ENCODE results near the gene LARGE1.
"Not testable (repeated sequence)": the region's sequence is repeated elsewhere in the genome, so short reads cannot be mapped to it uniquely, and the experiment has no call there.

LARGE1 gene

GRCh38 chr22:33380789-33381530 lies 539.3 kb downstream of the LARGE1 start:
- Mint-ChIP-seq H3K36me3 (peaks cover 6% of the 10 kb centered on the region), H3K27ac (no peak overlapping the region), H3K4me3 (no peak overlapping the region), H3K4me1 (no peaks in the 10 kb centered on the region), H3K9me3 (peaks cover 16% of the 10 kb centered on the region)
- ATAC-seq, result peak; percentile 36
- DNase-seq (ENCODE audit: low spot score in 2 of 2), result no peak

GRCh38 chr22:33379836-33380235 lies 540.4 kb downstream of the LARGE1 start:
- ATAC-seq (no peak), DNase-seq (ENCODE audit: low spot score in 2 of 2) (no peak)
- H3K9me3 Mint-ChIP-seq, result peaks cover 16% of the 10 kb centered on the region
- no peak overlapping the region for H3K4me3 Mint-ChIP-seq
- H3K27ac Mint-ChIP-seq, result no peak overlapping the region
- H3K36me3 Mint-ChIP-seq, result peaks cover 6% of the 10 kb centered on the region
- no peaks in the 10 kb centered on the region for H3K4me1 Mint-ChIP-seq

- Mint-ChIP-seq H3K4me1 (no peaks in the 10 kb centered on the region), H3K4me3 (no peak overlapping the region), H3K9me3 (peaks cover 10% of the 10 kb centered on the region), H3K36me3 (no peaks in the 10 kb centered on the region), H3K27ac (no peak overlapping the region)
- no peak for ATAC-seq
- DNase-seq (ENCODE audit: low spot score in 2 of 2), result no peak
Measured at GRCh38 chr22:33372875-33373274, 547.4 kb downstream of the LARGE1 start.

- not testable (repeated sequence) for H3K4me1 Mint-ChIP-seq; ATAC-seq; H3K9me3 Mint-ChIP-seq; DNase-seq (ENCODE audit: low spot score in 2 of 2); H3K4me3 Mint-ChIP-seq; H3K36me3 Mint-ChIP-seq; H3K27ac Mint-ChIP-seq
Measured at GRCh38 chr22:33363256-33363655, 557.0 kb downstream of the LARGE1 start.

DNA sequence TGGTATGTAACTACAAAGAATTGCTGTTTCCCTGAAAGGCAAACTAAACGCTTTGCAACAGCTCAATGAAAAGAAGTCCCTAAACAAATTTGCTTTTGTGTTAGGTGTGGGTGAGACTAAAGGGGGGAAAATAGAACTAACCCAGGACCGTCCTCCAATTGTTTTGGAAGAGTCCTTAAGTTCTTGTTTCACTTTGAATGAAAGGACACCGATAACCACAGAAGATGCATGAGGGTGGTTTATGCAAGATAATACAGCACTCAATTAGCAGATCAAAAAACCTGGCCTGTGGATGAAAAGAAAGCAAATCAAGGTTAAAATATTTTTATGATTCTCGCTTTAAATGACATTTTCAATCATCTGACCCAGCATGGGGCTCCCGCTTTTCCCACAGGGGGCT lies 557.6 kb downstream of the LARGE1 start:
- ATAC-seq (no peak), DNase-seq (ENCODE audit: low spot score in 2 of 2) (no peak)
- Mint-ChIP-seq H3K4me1 (no peaks in the 10 kb centered on the region), H3K4me3 (no peak overlapping the region), H3K36me3 (no peaks in the 10 kb centered on the region), H3K9me3 (peaks cover 2% of the 10 kb centered on the region), H3K27ac (no peak overlapping the region)

- Mint-ChIP-seq H3K36me3 (no peaks in the 10 kb centered on the region), H3K9me3 (peaks cover 2% of the 10 kb centered on the region), H3K4me1 (no peaks in the 10 kb centered on the region), H3K4me3 (no peak overlapping the region), H3K27ac (no peak overlapping the region)
- no peak for DNase-seq (ENCODE audit: low spot score in 2 of 2)
- no peak for ATAC-seq
Measured at GRCh38 chr22:33361581-33361980, 558.7 kb downstream of the LARGE1 start.

DNA sequence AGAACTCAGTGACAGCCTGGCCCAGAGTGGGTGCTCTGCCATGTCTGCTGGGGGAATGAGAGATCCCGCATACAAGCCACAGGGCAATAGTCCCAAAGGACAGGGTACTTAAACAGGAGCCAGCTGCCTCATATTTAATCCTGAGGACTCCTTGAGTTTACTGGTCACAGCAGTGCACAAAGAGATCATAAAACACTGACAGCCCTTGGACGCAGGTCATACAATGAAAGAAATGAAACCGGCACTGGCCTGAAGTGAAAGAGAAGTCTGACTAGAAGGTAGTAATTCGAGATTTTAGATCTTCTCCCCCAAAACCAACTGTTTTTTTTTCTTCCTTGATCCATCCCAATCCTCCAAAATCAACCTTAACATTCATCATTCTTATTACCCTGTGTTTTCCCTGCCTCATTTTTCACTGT lies 562.3 kb downstream of the LARGE1 start:
- no peaks in the 10 kb centered on the region for H3K36me3 Mint-ChIP-seq
- H3K4me3 Mint-ChIP-seq, result no peak overlapping the region
- H3K27ac Mint-ChIP-seq, result no peak overlapping the region
- no peak for DNase-seq (ENCODE audit: low spot score in 2 of 2)
- no peaks in the 10 kb centered on the region for H3K4me1 Mint-ChIP-seq
- H3K9me3 Mint-ChIP-seq, result no peaks in the 10 kb centered on the region
- no peak for ATAC-seq

GRCh38 chr22:33354928-33355327 lies 565.3 kb downstream of the LARGE1 start:
- Mint-ChIP-seq H3K36me3 (no peaks in the 10 kb centered on the region), H3K4me3 (no peak overlapping the region), H3K27ac (no peak overlapping the region), H3K4me1 (no peaks in the 10 kb centered on the region), H3K9me3 (no peaks in the 10 kb centered on the region)
- ATAC-seq (no peak), DNase-seq (ENCODE audit: low spot score in 2 of 2) (no peak)

- H3K4me1 Mint-ChIP-seq, result no peaks in the 10 kb centered on the region
- H3K36me3 Mint-ChIP-seq, result no peaks in the 10 kb centered on the region
- H3K9me3 Mint-ChIP-seq, result peaks cover 5% of the 10 kb centered on the region
- DNase-seq (ENCODE audit: low spot score in 2 of 2) (no peak), ATAC-seq (no peak)
- H3K4me3 Mint-ChIP-seq, result no peak overlapping the region
- H3K27ac Mint-ChIP-seq, result no peak overlapping the region
Measured at GRCh38 chr22:33353502-33353901, 566.8 kb downstream of the LARGE1 start.

- no peak for ATAC-seq
- Mint-ChIP-seq H3K36me3 (no peaks in the 10 kb centered on the region), H3K4me3 (no peak overlapping the region), H3K27ac (no peak overlapping the region), H3K9me3 (peaks cover 6% of the 10 kb centered on the region), H3K4me1 (no peaks in the 10 kb centered on the region)
- no peak for DNase-seq (ENCODE audit: low spot score in 2 of 2)
Measured at GRCh38 chr22:33352768-33353167, 567.5 kb downstream of the LARGE1 start.

DNA sequence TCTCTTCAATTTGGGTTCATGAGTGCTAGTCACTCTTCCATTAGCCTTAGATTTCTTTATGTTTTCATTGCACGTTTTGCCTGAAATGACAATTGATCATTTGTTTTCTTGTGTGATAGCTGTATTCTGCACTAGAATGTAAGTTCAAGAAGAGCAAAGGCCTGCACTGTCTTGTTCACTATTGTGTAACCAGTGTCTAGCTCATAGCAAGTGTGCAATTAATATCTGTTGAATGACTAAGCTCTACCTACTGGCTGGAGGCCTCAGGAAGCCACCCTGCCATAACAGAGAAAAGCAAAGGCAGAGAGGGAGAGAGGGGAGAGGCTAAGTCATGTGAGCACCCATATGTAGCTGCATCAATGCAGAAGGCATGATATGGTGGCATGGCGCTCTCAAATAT lies 569.3 kb downstream of the LARGE1 start:
- Mint-ChIP-seq H3K27ac (no peak overlapping the region), H3K36me3 (no peaks in the 10 kb centered on the region), H3K4me3 (no peak overlapping the region), H3K4me1 (no peaks in the 10 kb centered on the region), H3K9me3 (peaks cover 8% of the 10 kb centered on the region)
- DNase-seq (ENCODE audit: low spot score in 2 of 2) (no peak), ATAC-seq (no peak)

DNA sequence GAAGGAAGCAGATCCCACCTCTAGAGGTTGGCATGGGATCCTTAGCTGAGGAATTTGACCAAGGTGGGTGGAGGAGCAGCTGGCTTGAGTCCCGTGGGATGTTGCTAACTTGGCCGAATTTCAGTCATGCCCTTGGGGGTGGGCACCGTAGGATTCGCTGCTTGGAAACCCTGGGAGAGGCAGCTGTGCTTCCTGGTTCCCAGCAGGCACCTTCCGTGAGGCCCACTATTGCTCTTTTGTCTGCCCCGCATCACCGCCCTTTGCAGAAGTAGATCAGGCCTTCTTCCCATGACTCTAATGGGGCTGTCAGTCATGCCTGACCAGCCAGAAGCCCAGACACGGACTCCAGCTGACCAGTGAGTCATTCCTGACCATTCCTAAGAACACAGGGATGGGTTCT lies 569.8 kb downstream of the LARGE1 start:
- H3K4me1 Mint-ChIP-seq, result no peaks in the 10 kb centered on the region
- DNase-seq (ENCODE audit: low spot score in 2 of 2) (no peak), ATAC-seq (no peak)
- no peaks in the 10 kb centered on the region for H3K36me3 Mint-ChIP-seq
- H3K27ac Mint-ChIP-seq, result no peak overlapping the region
- no peak overlapping the region for H3K4me3 Mint-ChIP-seq
- H3K9me3 Mint-ChIP-seq, result peaks cover 8% of the 10 kb centered on the region

- DNase-seq (ENCODE audit: low spot score in 2 of 2) (no peak), ATAC-seq (no peak)
- Mint-ChIP-seq H3K36me3 (no peaks in the 10 kb centered on the region), H3K4me1 (no peaks in the 10 kb centered on the region), H3K9me3 (peaks cover 8% of the 10 kb centered on the region), H3K27ac (no peak overlapping the region), H3K4me3 (no peak overlapping the region)
Measured at GRCh38 chr22:33347002-33347401, 573.3 kb downstream of the LARGE1 start.

- H3K36me3 Mint-ChIP-seq, result no peaks in the 10 kb centered on the region
- DNase-seq (ENCODE audit: low spot score in 2 of 2), result no peak
- no peaks in the 10 kb centered on the region for H3K4me1 Mint-ChIP-seq
- H3K27ac Mint-ChIP-seq, result no peak overlapping the region
- no peak for ATAC-seq
- H3K4me3 Mint-ChIP-seq, result no peak overlapping the region
- H3K9me3 Mint-ChIP-seq, result no peaks in the 10 kb centered on the region
Measured at GRCh38 chr22:33341611-33342010, 578.7 kb downstream of the LARGE1 start.

DNA sequence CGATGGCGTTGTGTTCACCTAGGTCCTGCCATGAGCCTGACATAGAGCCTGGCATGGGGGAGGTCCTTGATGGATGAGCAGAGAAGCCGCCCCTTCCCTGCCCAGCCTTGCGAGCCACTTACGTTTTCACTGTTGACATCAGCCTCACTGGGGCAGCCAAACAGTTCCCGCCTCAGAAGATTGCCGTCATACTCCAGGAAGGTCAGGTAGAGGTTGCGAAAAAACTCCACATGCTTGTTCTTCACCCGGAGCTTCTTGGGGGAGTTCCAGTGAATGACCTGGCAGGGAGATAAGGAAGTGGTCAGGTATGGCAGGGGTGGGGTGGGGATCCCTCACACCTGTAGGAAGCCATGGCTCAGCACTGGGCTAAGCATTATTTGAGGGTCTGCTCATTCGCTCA lies 582.8 kb downstream of the LARGE1 start:
- H3K9me3 Mint-ChIP-seq, result no peaks in the 10 kb centered on the region
- ATAC-seq, result no peak
- H3K36me3 Mint-ChIP-seq, result no peaks in the 10 kb centered on the region

DNA sequence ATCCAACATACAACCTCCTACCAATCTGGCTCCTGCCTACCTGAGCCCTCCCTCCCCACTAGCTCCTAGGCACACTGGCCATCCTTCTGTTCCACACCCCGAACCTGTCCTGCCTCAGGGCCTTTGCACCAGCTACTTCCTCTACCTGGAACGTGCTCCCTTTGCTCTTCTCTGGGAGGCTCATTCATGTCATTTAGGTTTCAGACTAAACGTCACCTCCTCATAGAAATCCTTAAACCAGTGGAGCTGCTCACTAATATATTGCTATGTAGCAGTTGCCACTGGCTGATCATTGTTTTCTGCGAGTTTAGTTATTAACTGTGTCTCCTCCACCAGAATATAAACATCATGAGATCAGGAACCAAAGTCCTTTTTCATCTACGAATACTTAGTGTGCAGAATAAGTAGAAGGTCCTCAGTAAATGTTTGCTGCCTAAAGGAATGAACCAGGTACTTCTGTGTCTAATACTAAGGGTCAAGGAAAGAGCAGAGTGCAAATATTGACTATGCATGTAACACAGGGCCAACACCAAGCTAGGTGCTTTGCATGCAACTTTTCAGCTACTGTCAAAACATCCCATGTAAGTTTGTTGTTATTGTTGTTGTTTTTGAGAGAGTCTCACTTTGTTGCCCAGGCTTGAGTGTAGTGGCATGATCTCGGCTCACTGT lies 584.5 kb downstream of the LARGE1 start:
- no peak overlapping the region for H3K4me3 Mint-ChIP-seq
- H3K27ac Mint-ChIP-seq, result no peak overlapping the region
- no peaks in the 10 kb centered on the region for H3K36me3 Mint-ChIP-seq
- ATAC-seq (no peak), DNase-seq (ENCODE audit: low spot score in 2 of 2) (no peak)
- H3K9me3 Mint-ChIP-seq, result peaks cover 3% of the 10 kb centered on the region
- no peaks in the 10 kb centered on the region for H3K4me1 Mint-ChIP-seq

More for the DNA sequence above, 582.8 kb downstream of the LARGE1 start:
- no peak overlapping the region for H3K27ac Mint-ChIP-seq
- H3K4me1 Mint-ChIP-seq, result no peaks in the 10 kb centered on the region
- no peak overlapping the region for H3K4me3 Mint-ChIP-seq
- no peak for DNase-seq (ENCODE audit: low spot score in 2 of 2)
